Measurements from ENCODE around the gene EXOC6B.

DNA sequence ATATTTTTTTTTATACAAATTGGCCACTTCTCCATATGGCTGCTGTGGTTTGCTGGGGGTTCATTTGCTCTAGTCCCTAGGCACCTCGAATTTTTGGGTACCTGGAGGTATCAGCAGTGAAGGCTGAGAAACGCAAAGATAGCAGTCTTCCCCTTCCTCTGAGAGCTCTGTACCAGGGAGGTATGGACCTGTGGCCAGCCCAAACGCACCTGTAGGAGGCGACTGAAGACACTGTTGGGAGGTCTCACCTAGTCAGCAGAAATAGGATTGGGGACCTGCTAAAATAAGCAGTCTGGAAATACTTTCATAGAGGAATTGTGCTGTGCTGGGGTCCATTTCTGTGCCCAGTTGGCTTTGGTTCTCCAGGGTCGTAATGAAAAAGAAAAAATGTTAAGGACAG lies 385.9 kb downstream of the EXOC6B start:
- TF ChIP-seq EZH2phosphoT487 (IDR thresholded peaks at IDR 0.05; ENCODE audit: low read depth), result no peak
- TF ChIP-seq CTCF (IDR thresholded peaks at IDR 0.05; ENCODE audit: low read depth, low read length), result no peak
